WTC11 (cell line): ENCODE data around the gene POU6F1. TPM values are rescaled to one million over a fixed set of nuclear protein-coding genes. Genes with fewer than 3 reads are reported as not detected.

ENCODE experiments used
- CBFB ChIP-seq: sonication (generic); formaldehyde crosslinking; IDR thresholded peaks from 2 replicates; pipeline ENCODE4 v1.8.1; 2022; ENCODE audit warnings: mild to moderate bottlenecking, low read depth, missing genetic modification reagents
- CREM ChIP-seq: sonication (generic); formaldehyde crosslinking; IDR thresholded peaks from 2 replicates; pipeline ENCODE4 v1.8.1; 2022; ENCODE audit warnings: mild to moderate bottlenecking, missing genetic modification reagents, moderate library complexity
- ELF4 ChIP-seq: sonication (generic); formaldehyde crosslinking; IDR thresholded peaks from 2 replicates; pipeline ENCODE4 v1.8.1; 2022; ENCODE audit warnings: low read depth, mild to moderate bottlenecking, moderate library complexity, missing genetic modification reagents
- FOXJ3 ChIP-seq: sonication (generic); formaldehyde crosslinking; IDR thresholded peaks from 2 replicates; pipeline ENCODE4 v1.9.0; 2021; ENCODE audit warnings: missing genetic modification reagents, mild to moderate bottlenecking, borderline replicate concordance
- GTF2I ChIP-seq: fragments of 250-450 bp; sonication (Bioruptor Pico); conservative IDR thresholded peaks from 2 replicates; pipeline ENCODE4 v1.4.0; 2021; ENCODE audit warnings: mild to moderate bottlenecking
- HMGA2 ChIP-seq: fragments of 250-450 bp; sonication (Bioruptor Pico); IDR thresholded peaks from 2 replicates; pipeline ENCODE4 v1.4.0; 2021; ENCODE audit warnings: mild to moderate bottlenecking, moderate library complexity
- MXD4 ChIP-seq: fragments of 250-450 bp; sonication (Bioruptor Pico); IDR thresholded peaks from 2 replicates; pipeline ENCODE4 v1.8.0; 2021; ENCODE audit warnings: mild to moderate bottlenecking, moderate library complexity, borderline replicate concordance
- NFE2L1 ChIP-seq: sonication (generic); formaldehyde crosslinking; IDR thresholded peaks from 2 replicates; pipeline ENCODE4 v1.8.1; 2023; ENCODE audit warnings: missing genetic modification reagents
- RELA ChIP-seq: sonication (generic); formaldehyde crosslinking; IDR thresholded peaks from 2 replicates; pipeline ENCODE4 v1.8.1; 2022; ENCODE audit warnings: missing genetic modification reagents, mild to moderate bottlenecking, borderline replicate concordance
- SOX15 ChIP-seq: fragments of 250-450 bp; sonication (Bioruptor Pico); IDR thresholded peaks from 2 replicates; pipeline ENCODE4 v1.9.0; 2021; ENCODE audit warnings: mild to moderate bottlenecking
- TEAD4 ChIP-seq: sonication (generic); formaldehyde crosslinking; IDR thresholded peaks from 2 replicates; pipeline ENCODE4 v1.8.0; 2022; ENCODE audit warnings: mild to moderate bottlenecking, missing genetic modification reagents
- ZBTB21 ChIP-seq: sonication (generic); formaldehyde crosslinking; IDR thresholded peaks from 2 replicates; pipeline ENCODE4 v1.8.1; 2023; ENCODE audit warnings: mild to moderate bottlenecking, missing genetic modification reagents, borderline replicate concordance
- ZNF121 ChIP-seq: sonication (generic); formaldehyde crosslinking; IDR thresholded peaks from 2 replicates; pipeline ENCODE4 v1.8.0; 2023; ENCODE audit warnings: missing genetic modification reagents
- ZNF219 ChIP-seq: sonication (generic); formaldehyde crosslinking; IDR thresholded peaks from 2 replicates; pipeline ENCODE4 v1.8.0; 2023; ENCODE audit warnings: missing genetic modification reagents, mild to moderate bottlenecking, borderline replicate concordance
- ZNF423 ChIP-seq: fragments of 250-450 bp; sonication (Bioruptor Pico); IDR thresholded peaks from 2 replicates; pipeline ENCODE4 v2.1.2; 2022; ENCODE audit warnings: mild to moderate bottlenecking, moderate library complexity
- ZNF671 ChIP-seq: fragments of 250-450 bp; sonication (Bioruptor Pico); IDR thresholded peaks from 2 replicates; pipeline ENCODE4 v1.8.0; 2021; ENCODE audit warnings: mild to moderate bottlenecking
- total RNA-seq: library from RNA; stranded (reverse); gene quantifications from 3 replicates; pipeline ENCODE4 v1.2.3, GENCODE V29; 2021
- TF ChIP-seq, protein P1 (sequence below): sonication (generic); formaldehyde crosslinking; IDR thresholded peaks from 2 replicates; pipeline ENCODE4 v1.8.0; 2022; ENCODE audit warnings: missing genetic modification reagents
- TF ChIP-seq, protein P2 (sequence below): sonication (generic); formaldehyde crosslinking; IDR thresholded peaks from 2 replicates; pipeline ENCODE4 v1.8.1; 2022; ENCODE audit warnings: mild to moderate bottlenecking, missing genetic modification reagents, moderate library complexity, borderline replicate concordance
- TF ChIP-seq, protein P3 (sequence below): sonication (generic); formaldehyde crosslinking; IDR thresholded peaks from 2 replicates; pipeline ENCODE4 v1.8.1; 2022; ENCODE audit warnings: missing genetic modification reagents, borderline replicate concordance
- TF ChIP-seq, protein P4 (sequence below): fragments of 250-450 bp; sonication (Bioruptor Pico); IDR thresholded peaks from 2 replicates; pipeline ENCODE4 v2.1.2; 2022; ENCODE audit warnings: mild to moderate bottlenecking, moderate library complexity
- TF ChIP-seq, protein P5 (sequence below): sonication (generic); formaldehyde crosslinking; IDR thresholded peaks from 2 replicates; pipeline ENCODE4 v1.8.1; 2022; ENCODE audit warnings: mild to moderate bottlenecking, moderate library complexity, missing genetic modification reagents
- TF ChIP-seq, protein P6 (sequence below): sonication (generic); formaldehyde crosslinking; IDR thresholded peaks from 2 replicates; pipeline ENCODE4 v1.8.0; 2022; ENCODE audit warnings: mild to moderate bottlenecking, missing genetic modification reagents
- TF ChIP-seq, protein P7 (sequence below): sonication (generic); formaldehyde crosslinking; IDR thresholded peaks from 2 replicates; pipeline ENCODE4 v1.8.0; 2023; ENCODE audit warnings: missing genetic modification reagents, mild to moderate bottlenecking, borderline replicate concordance

Gene POU6F1
- total RNA-seq, 1 experiment from 2014 or later, result 10.2 TPM

DNA sequence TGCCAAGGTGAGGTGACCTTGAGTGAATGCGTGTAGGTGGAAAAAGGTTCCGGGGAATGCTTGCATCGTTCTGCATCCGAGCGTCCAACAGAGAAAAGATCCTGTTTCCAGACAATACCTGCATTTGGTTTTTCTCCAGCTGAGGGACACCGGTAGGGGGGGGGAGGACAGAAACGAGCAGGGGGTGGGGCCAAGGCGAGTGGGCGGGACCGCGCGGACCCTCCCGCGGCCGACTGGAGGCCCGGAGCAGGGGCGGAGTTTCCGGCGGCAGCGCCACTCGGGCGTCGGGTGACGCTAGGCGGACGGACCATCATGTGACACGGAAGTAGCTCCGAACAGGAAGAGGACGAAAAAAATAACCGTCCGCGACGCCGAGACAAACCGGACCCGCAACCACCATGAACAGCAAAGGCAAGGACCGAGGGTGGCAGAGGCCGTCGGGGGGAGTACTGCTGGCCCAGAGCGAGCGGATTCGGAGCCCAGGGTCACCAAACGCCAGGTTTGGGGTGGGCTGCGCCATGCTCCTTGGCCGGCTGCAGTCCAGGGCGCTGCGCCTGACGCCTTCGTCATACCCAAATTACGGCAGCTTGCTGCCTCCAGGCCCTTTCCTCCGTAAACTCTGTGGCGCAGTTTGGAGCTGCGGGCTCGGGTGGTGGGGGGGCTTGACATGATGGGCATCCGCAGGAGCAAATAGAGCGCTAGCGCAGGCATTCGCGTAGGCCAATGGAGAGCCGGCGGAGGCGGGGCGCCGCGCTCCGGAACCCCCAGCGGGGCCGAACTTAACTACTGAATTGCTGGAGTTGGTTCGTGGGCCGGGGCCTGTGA, 20.9 kb upstream of the POU6F1 start, which contains the start of gene DAZAP2 (continued):
- TF ChIP-seq, protein P1, sequence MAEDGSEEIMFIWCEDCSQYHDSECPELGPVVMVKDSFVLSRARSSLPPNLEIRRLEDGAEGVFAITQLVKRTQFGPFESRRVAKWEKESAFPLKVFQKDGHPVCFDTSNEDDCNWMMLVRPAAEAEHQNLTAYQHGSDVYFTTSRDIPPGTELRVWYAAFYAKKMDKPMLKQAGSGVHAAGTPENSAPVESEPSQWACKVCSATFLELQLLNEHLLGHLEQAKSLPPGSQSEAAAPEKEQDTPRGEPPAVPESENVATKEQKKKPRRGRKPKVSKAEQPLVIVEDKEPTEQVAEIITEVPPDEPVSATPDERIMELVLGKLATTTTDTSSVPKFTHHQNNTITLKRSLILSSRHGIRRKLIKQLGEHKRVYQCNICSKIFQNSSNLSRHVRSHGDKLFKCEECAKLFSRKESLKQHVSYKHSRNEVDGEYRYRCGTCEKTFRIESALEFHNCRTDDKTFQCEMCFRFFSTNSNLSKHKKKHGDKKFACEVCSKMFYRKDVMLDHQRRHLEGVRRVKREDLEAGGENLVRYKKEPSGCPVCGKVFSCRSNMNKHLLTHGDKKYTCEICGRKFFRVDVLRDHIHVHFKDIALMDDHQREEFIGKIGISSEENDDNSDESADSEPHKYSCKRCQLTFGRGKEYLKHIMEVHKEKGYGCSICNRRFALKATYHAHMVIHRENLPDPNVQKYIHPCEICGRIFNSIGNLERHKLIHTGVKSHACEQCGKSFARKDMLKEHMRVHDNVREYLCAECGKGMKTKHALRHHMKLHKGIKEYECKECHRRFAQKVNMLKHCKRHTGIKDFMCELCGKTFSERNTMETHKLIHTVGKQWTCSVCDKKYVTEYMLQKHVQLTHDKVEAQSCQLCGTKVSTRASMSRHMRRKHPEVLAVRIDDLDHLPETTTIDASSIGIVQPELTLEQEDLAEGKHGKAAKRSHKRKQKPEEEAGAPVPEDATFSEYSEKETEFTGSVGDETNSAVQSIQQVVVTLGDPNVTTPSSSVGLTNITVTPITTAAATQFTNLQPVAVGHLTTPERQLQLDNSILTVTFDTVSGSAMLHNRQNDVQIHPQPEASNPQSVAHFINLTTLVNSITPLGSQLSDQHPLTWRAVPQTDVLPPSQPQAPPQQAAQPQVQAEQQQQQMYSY (CRISPR knock-in tag), result peak; percentile 65; the same call in 1 of the 2 replicates
- TF ChIP-seq NFE2L1 (CRISPR knock-in tag), result no peak
- no peak for TF ChIP-seq ELF4 (CRISPR knock-in tag)
- TF ChIP-seq, protein P2, sequence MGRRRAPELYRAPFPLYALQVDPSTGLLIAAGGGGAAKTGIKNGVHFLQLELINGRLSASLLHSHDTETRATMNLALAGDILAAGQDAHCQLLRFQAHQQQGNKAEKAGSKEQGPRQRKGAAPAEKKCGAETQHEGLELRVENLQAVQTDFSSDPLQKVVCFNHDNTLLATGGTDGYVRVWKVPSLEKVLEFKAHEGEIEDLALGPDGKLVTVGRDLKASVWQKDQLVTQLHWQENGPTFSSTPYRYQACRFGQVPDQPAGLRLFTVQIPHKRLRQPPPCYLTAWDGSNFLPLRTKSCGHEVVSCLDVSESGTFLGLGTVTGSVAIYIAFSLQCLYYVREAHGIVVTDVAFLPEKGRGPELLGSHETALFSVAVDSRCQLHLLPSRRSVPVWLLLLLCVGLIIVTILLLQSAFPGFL (CRISPR knock-in tag), result no peak
- TF ChIP-seq, protein P3, sequence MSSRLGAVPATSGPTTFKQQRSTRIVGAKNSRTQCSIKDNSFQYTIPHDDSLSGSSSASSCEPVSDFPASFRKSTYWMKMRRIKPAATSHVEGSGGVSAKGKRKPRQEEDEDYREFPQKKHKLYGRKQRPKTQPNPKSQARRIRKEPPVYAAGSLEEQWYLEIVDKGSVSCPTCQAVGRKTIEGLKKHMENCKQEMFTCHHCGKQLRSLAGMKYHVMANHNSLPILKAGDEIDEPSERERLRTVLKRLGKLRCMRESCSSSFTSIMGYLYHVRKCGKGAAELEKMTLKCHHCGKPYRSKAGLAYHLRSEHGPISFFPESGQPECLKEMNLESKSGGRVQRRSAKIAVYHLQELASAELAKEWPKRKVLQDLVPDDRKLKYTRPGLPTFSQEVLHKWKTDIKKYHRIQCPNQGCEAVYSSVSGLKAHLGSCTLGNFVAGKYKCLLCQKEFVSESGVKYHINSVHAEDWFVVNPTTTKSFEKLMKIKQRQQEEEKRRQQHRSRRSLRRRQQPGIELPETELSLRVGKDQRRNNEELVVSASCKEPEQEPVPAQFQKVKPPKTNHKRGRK (CRISPR knock-in tag), result no peak
- TF ChIP-seq RELA (CRISPR knock-in tag), result 0 out of 2 replicates have a peak, but pooled peaks have one; percentile 31
- no peak for TF ChIP-seq MXD4
- no peak for TF ChIP-seq HMGA2
- 0 out of 2 replicates have a peak, but pooled peaks have one; percentile 36 for TF ChIP-seq ZNF219
- TF ChIP-seq ZNF423 (CRISPR knock-in tag), result no peak
- TF ChIP-seq, protein P4, sequence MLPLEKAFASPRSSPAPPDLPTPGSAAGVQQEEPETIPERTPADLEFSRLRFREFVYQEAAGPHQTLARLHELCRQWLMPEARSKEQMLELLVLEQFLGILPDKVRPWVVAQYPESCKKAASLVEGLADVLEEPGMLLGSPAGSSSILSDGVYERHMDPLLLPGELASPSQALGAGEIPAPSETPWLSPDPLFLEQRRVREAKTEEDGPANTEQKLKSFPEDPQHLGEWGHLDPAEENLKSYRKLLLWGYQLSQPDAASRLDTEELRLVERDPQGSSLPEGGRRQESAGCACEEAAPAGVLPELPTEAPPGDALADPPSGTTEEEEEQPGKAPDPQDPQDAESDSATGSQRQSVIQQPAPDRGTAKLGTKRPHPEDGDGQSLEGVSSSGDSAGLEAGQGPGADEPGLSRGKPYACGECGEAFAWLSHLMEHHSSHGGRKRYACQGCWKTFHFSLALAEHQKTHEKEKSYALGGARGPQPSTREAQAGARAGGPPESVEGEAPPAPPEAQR (CRISPR knock-in tag), result no peak
- TF ChIP-seq FOXJ3 (CRISPR knock-in tag), result no peak
- no peak for TF ChIP-seq TEAD4
- TF ChIP-seq ZNF121 (CRISPR knock-in tag), result no peak
- TF ChIP-seq GTF2I (CRISPR knock-in tag), result no peak
- peak; percentile 73; the same call in 1 of the 2 replicates for TF ChIP-seq CREM
- TF ChIP-seq ZBTB21 (CRISPR knock-in tag), result no peak
- TF ChIP-seq SOX15 (CRISPR knock-in tag), result no peak
- TF ChIP-seq, protein P5, sequence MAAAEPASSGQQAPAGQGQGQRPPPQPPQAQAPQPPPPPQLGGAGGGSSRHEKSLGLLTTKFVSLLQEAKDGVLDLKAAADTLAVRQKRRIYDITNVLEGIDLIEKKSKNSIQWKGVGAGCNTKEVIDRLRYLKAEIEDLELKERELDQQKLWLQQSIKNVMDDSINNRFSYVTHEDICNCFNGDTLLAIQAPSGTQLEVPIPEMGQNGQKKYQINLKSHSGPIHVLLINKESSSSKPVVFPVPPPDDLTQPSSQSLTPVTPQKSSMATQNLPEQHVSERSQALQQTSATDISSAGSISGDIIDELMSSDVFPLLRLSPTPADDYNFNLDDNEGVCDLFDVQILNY, result peak; percentile 30; the same call in 1 of the 2 replicates
- TF ChIP-seq, protein P6, sequence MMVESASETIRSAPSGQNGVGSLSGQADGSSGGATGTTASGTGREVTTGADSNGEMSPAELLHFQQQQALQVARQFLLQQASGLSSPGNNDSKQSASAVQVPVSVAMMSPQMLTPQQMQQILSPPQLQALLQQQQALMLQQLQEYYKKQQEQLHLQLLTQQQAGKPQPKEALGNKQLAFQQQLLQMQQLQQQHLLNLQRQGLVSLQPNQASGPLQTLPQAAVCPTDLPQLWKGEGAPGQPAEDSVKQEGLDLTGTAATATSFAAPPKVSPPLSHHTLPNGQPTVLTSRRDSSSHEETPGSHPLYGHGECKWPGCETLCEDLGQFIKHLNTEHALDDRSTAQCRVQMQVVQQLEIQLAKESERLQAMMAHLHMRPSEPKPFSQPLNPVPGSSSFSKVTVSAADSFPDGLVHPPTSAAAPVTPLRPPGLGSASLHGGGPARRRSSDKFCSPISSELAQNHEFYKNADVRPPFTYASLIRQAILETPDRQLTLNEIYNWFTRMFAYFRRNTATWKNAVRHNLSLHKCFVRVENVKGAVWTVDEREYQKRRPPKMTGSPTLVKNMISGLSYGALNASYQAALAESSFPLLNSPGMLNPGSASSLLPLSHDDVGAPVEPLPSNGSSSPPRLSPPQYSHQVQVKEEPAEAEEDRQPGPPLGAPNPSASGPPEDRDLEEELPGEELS, result 0 out of 2 replicates have a peak, but pooled peaks have one; percentile 73
- no peak for TF ChIP-seq CBFB (CRISPR knock-in tag)
- TF ChIP-seq, protein P7, sequence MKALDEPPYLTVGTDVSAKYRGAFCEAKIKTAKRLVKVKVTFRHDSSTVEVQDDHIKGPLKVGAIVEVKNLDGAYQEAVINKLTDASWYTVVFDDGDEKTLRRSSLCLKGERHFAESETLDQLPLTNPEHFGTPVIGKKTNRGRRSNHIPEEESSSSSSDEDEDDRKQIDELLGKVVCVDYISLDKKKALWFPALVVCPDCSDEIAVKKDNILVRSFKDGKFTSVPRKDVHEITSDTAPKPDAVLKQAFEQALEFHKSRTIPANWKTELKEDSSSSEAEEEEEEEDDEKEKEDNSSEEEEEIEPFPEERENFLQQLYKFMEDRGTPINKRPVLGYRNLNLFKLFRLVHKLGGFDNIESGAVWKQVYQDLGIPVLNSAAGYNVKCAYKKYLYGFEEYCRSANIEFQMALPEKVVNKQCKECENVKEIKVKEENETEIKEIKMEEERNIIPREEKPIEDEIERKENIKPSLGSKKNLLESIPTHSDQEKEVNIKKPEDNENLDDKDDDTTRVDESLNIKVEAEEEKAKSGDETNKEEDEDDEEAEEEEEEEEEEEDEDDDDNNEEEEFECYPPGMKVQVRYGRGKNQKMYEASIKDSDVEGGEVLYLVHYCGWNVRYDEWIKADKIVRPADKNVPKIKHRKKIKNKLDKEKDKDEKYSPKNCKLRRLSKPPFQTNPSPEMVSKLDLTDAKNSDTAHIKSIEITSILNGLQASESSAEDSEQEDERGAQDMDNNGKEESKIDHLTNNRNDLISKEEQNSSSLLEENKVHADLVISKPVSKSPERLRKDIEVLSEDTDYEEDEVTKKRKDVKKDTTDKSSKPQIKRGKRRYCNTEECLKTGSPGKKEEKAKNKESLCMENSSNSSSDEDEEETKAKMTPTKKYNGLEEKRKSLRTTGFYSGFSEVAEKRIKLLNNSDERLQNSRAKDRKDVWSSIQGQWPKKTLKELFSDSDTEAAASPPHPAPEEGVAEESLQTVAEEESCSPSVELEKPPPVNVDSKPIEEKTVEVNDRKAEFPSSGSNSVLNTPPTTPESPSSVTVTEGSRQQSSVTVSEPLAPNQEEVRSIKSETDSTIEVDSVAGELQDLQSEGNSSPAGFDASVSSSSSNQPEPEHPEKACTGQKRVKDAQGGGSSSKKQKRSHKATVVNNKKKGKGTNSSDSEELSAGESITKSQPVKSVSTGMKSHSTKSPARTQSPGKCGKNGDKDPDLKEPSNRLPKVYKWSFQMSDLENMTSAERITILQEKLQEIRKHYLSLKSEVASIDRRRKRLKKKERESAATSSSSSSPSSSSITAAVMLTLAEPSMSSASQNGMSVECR (CRISPR knock-in tag), result peak; percentile 84
- no peak for TF ChIP-seq ZNF671 (CRISPR knock-in tag)
